ENCODE results near the gene ETV6. TPM values are rescaled to one million over a fixed set of nuclear protein-coding genes. Genes with fewer than 3 reads are reported as not detected.
"Not testable (repeated sequence)": the region's sequence is repeated elsewhere in the genome, so short reads cannot be mapped to it uniquely, and the experiment has no call there.

The ETV6 gene
- total RNA-seq, 1 donor from 2014 or later: 117 TPM

GRCh38 chr12:11677752-11678151 is 28.3 kb downstream of the ETV6 start:
- Mint-ChIP-seq H3K4me1 (ENCODE audit: low read depth) (peaks cover 71% of the 10 kb centered on the region), H3K4me3 (no peak overlapping the region), H3K27me3 (ENCODE audit: insufficient read depth) (no peaks in the 10 kb centered on the region), H3K9me3 (no peaks in the 10 kb centered on the region), H3K36me3 (ENCODE audit: low read depth) (peaks cover 43% of the 10 kb centered on the region), H3K27ac (no peak overlapping the region)
- intact Hi-C loops (cut with micrococcal nuclease): no loop called here
- DNase-seq (ENCODE audit: low spot score): no peak

GRCh38 chr12:11678781-11679180 is 29.3 kb downstream of the ETV6 start:
- Mint-ChIP-seq H3K9me3 (no peaks in the 10 kb centered on the region), H3K36me3 (ENCODE audit: low read depth) (peaks cover 45% of the 10 kb centered on the region), H3K4me1 (ENCODE audit: low read depth) (peaks cover 71% of the 10 kb centered on the region), H3K27ac (no peak overlapping the region), H3K4me3 (no peak overlapping the region), H3K27me3 (ENCODE audit: insufficient read depth) (no peaks in the 10 kb centered on the region)
- intact Hi-C loops (cut with micrococcal nuclease): no loop called here
- DNase-seq (ENCODE audit: low spot score): no peak

DNA sequence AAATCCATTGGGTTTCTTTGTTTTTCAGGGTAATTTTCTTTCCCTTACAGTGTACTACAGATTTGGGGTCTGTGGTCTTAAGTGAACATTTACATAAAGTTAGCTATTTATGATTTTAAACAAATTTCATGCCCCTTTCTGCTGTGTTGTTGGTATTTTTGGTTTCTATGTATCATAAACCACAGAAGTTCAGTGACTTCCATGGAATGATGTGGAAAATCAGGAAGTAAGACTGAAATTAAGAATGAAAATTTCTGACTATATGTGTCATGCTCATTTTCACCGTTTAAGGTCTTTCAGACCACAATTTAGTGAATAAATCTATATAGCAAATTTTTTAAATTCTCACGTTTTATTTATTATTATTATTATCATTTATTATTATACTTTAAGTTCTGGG is 31.7 kb downstream of the ETV6 start:
- Mint-ChIP-seq H3K9me3 (no peaks in the 10 kb centered on the region), H3K4me3 (no peak overlapping the region), H3K27ac (no peak overlapping the region), H3K36me3 (ENCODE audit: low read depth) (peaks cover 46% of the 10 kb centered on the region), H3K27me3 (ENCODE audit: insufficient read depth) (no peaks in the 10 kb centered on the region), H3K4me1 (ENCODE audit: low read depth) (peaks cover 65% of the 10 kb centered on the region)
- DNase-seq (ENCODE audit: low spot score): no peak
- intact Hi-C loops (cut with micrococcal nuclease): no loop called here

GRCh38 chr12:11681695-11682094 is 32.2 kb downstream of the ETV6 start:
- not testable (repeated sequence) for H3K4me3 Mint-ChIP-seq

GRCh38 chr12:11684393-11684792 is 34.9 kb downstream of the ETV6 start:
- Mint-ChIP-seq H3K9me3 (no peaks in the 10 kb centered on the region), H3K4me3 (no peak overlapping the region), H3K27me3 (ENCODE audit: insufficient read depth) (no peaks in the 10 kb centered on the region), H3K36me3 (ENCODE audit: low read depth) (peaks cover 28% of the 10 kb centered on the region), H3K4me1 (ENCODE audit: low read depth) (peaks cover 61% of the 10 kb centered on the region), H3K27ac (no peak overlapping the region)
- no peak for DNase-seq (ENCODE audit: low spot score)
- intact Hi-C loops (cut with micrococcal nuclease): no loop called here

More at GRCh38 chr12:11681695-11682094, 32.2 kb downstream of the ETV6 start:
- H3K9me3 Mint-ChIP-seq; intact Hi-C loops (cut with micrococcal nuclease); DNase-seq (ENCODE audit: low spot score); H3K27ac Mint-ChIP-seq; H3K27me3 Mint-ChIP-seq (ENCODE audit: insufficient read depth): not testable (repeated sequence)
- Mint-ChIP-seq H3K36me3 (ENCODE audit: low read depth) (peaks cover 44% of the 10 kb centered on the region), H3K4me1 (ENCODE audit: low read depth) (peaks cover 61% of the 10 kb centered on the region)

- intact Hi-C loops (cut with micrococcal nuclease): no loop called here
- Mint-ChIP-seq H3K27ac (no peak overlapping the region), H3K4me1 (ENCODE audit: low read depth) (peaks cover 58% of the 10 kb centered on the region), H3K27me3 (ENCODE audit: insufficient read depth) (no peaks in the 10 kb centered on the region), H3K4me3 (no peak overlapping the region), H3K9me3 (no peaks in the 10 kb centered on the region), H3K36me3 (ENCODE audit: low read depth) (peaks cover 25% of the 10 kb centered on the region)
- DNase-seq (ENCODE audit: low spot score): no peak
These were observed 35.3 kb downstream of the ETV6 start for GRCh38 chr12:11684811-11685210.

DNA sequence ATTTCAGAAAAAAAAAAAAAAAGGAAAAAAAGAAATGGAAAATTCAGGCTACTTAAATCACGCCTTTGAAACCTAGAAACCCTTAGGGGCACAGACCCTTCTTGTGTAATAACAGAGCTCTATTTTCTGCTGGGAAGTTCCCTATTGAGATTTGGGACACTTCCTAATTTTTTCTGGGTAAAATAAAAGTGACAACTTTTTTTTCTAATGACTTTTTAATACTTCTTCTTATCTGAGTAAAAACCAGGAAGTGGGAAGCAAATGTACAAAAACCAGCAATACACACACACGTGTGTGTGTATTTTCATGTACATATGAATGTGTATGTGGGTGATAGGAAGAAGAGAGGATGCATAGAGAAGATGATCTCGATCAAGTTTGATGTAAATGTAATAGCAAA is 35.8 kb downstream of the ETV6 start:
- Mint-ChIP-seq H3K27me3 (ENCODE audit: insufficient read depth) (no peaks in the 10 kb centered on the region), H3K9me3 (no peaks in the 10 kb centered on the region), H3K36me3 (ENCODE audit: low read depth) (peaks cover 27% of the 10 kb centered on the region), H3K4me3 (no peak overlapping the region), H3K4me1 (ENCODE audit: low read depth) (peaks cover 58% of the 10 kb centered on the region), H3K27ac (no peak overlapping the region)
- intact Hi-C loops (cut with micrococcal nuclease): no loop called here
- DNase-seq (ENCODE audit: low spot score): no peak

DNA sequence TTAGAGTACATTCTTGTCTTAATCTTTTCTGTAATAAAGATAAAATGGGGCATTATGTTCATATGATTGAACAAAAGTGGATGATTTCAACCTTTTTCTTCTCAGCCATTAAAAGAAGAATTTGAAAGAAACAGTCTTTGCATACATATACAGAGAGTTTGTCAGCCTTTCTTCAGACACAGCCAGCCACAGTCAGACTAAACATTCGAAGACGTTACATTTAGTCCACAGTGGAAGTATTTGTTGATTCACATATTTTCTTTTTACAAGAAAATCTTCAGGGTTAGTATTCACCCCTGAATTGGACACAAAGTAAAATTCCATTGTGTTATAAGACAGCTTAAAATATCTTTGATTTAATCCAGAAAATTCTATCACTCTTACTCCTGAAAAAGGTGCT is 36.2 kb downstream of the ETV6 start:
- peaks cover 24% of the 10 kb centered on the region for H3K36me3 Mint-ChIP-seq (ENCODE audit: low read depth)
- H3K27ac Mint-ChIP-seq: no peak overlapping the region
- H3K27me3 Mint-ChIP-seq (ENCODE audit: insufficient read depth): no peaks in the 10 kb centered on the region
- no peak overlapping the region for H3K4me3 Mint-ChIP-seq
- no peak for DNase-seq (ENCODE audit: low spot score)
- intact Hi-C loops (cut with micrococcal nuclease): no loop called here
- H3K4me1 Mint-ChIP-seq (ENCODE audit: low read depth): peaks cover 55% of the 10 kb centered on the region
- H3K9me3 Mint-ChIP-seq: no peaks in the 10 kb centered on the region

DNA sequence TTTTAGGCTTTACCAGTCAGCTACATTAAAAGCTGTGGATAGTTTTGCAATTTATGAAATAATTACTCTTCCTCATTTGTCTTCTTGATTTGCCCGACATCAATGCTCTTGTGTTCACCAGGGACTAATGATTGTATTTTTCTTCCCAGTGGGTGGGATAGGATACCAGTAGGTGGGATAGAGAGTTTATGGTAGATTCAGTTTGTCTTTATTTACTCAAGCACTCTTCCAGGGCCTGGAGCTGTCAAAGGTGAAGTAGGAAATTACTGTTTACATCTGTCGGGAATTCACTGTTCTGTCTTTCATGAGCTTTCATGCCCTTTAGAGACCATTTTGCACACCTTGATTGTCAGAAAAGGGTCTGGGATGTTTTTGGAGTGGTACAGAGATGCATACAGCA is 36.6 kb downstream of the ETV6 start:
- intact Hi-C loops (cut with micrococcal nuclease): no loop called here
- DNase-seq (ENCODE audit: low spot score): no peak
- Mint-ChIP-seq H3K9me3 (no peaks in the 10 kb centered on the region), H3K27ac (no peak overlapping the region), H3K4me3 (no peak overlapping the region), H3K4me1 (ENCODE audit: low read depth) (peaks cover 56% of the 10 kb centered on the region), H3K27me3 (ENCODE audit: insufficient read depth) (no peaks in the 10 kb centered on the region), H3K36me3 (ENCODE audit: low read depth) (peaks cover 25% of the 10 kb centered on the region)

DNA sequence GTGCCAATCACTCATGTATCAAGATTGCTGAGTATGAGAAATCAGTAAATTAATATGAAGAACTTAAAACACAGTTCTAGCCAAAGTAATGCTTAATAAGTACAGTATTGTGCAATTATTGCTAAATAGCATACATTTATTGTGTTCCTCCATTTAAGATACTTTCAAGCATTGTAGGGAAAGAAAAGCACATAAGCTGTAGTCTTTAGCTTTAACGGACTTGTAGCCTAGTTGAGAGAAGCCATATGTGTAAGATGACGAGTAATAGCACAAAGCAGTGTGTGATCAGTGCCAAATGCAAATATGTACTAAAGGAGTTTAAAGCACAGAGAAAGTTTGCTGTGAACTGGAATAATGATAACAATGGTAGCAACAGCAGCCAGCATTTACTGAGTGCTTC is 38.1 kb downstream of the ETV6 start:
- peaks cover 26% of the 10 kb centered on the region for H3K36me3 Mint-ChIP-seq (ENCODE audit: low read depth)
- no peaks in the 10 kb centered on the region for H3K27me3 Mint-ChIP-seq (ENCODE audit: insufficient read depth)
- H3K9me3 Mint-ChIP-seq: no peaks in the 10 kb centered on the region
- peaks cover 70% of the 10 kb centered on the region for H3K4me1 Mint-ChIP-seq (ENCODE audit: low read depth)
- H3K27ac Mint-ChIP-seq: no peak overlapping the region
- no peak for DNase-seq (ENCODE audit: low spot score)
- H3K4me3 Mint-ChIP-seq: no peak overlapping the region
- intact Hi-C loops (cut with micrococcal nuclease): no loop called here

DNA sequence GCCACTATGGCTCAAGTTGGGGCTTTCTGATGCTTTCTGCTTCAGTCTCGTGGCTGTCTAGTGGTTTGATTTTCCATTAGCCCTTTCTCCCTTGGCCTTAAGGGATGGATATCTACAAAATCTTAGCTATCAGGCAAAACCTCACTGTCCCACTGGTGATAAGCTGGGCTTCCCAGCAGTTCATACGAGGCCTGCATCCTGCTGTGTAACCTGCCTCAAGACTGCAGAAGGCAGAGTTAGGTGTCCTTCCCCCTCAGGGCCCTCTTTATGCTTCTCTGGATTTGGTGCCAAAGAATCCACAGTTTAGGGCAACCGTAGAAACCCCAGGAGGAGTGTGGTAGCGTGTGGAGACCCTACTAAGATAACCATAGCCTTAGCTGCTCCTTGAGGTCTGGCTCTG is 38.9 kb downstream of the ETV6 start:
- Mint-ChIP-seq H3K27me3 (ENCODE audit: insufficient read depth) (no peaks in the 10 kb centered on the region), H3K36me3 (ENCODE audit: low read depth) (peaks cover 29% of the 10 kb centered on the region), H3K4me1 (ENCODE audit: low read depth) (peaks cover 71% of the 10 kb centered on the region), H3K27ac (no peak overlapping the region), H3K9me3 (no peaks in the 10 kb centered on the region), H3K4me3 (no peak overlapping the region)
- intact Hi-C loops (cut with micrococcal nuclease): no loop called here
- no peak for DNase-seq (ENCODE audit: low spot score)

DNA sequence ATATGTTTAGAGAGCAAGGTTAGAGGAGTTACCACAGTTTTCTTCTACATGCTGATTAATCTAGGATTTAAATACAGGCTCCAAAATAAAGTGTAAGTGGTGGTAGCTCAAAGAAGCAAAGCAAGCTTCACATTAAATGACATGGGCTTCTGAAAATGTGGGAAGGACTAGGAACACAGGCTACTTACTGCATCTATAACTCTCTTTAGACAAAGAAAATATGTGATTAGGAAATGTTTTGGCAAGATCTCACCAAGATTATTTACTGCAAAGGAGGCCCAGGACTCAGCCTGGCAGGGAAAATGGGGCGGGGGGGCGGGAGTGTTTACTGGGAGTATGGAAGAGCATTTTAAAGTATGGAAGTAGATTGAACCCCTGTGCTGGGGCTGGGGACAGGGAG is 39.4 kb downstream of the ETV6 start:
- no peak for DNase-seq (ENCODE audit: low spot score)
- peaks cover 30% of the 10 kb centered on the region for H3K36me3 Mint-ChIP-seq (ENCODE audit: low read depth)
- H3K9me3 Mint-ChIP-seq: no peaks in the 10 kb centered on the region
- peaks cover 71% of the 10 kb centered on the region for H3K4me1 Mint-ChIP-seq (ENCODE audit: low read depth)
- no peaks in the 10 kb centered on the region for H3K27me3 Mint-ChIP-seq (ENCODE audit: insufficient read depth)
- intact Hi-C loops (cut with micrococcal nuclease): no loop called here
- no peak overlapping the region for H3K4me3 Mint-ChIP-seq
- no peak overlapping the region for H3K27ac Mint-ChIP-seq

GRCh38 chr12:11689591-11690186 is 40.2 kb downstream of the ETV6 start:
- Mint-ChIP-seq H3K36me3 (ENCODE audit: low read depth) (peaks cover 32% of the 10 kb centered on the region), H3K4me3 (no peak overlapping the region), H3K27ac (no peak overlapping the region), H3K9me3 (no peaks in the 10 kb centered on the region), H3K27me3 (ENCODE audit: insufficient read depth) (no peaks in the 10 kb centered on the region), H3K4me1 (ENCODE audit: low read depth) (peaks cover 71% of the 10 kb centered on the region)
- intact Hi-C loops (cut with micrococcal nuclease): no loop called here
- DNase-seq (ENCODE audit: low spot score): no peak

GRCh38 chr12:11693067-11693466 is 43.6 kb downstream of the ETV6 start:
- peaks cover 45% of the 10 kb centered on the region for H3K36me3 Mint-ChIP-seq (ENCODE audit: low read depth)
- H3K4me3 Mint-ChIP-seq: no peak overlapping the region
- DNase-seq (ENCODE audit: low spot score): no peak
- intact Hi-C loops (cut with micrococcal nuclease): no loop called here
- peaks cover 66% of the 10 kb centered on the region for H3K4me1 Mint-ChIP-seq (ENCODE audit: low read depth)
- H3K9me3 Mint-ChIP-seq: no peaks in the 10 kb centered on the region
- H3K27ac Mint-ChIP-seq: no peak overlapping the region
- no peaks in the 10 kb centered on the region for H3K27me3 Mint-ChIP-seq (ENCODE audit: insufficient read depth)

Measured in activated T-helper 1 cell treated with anti-CD3 and anti-CD28 coated beads, Interleukin-12 subunit alpha, Interleukin-12 subunit beta, Interleukin-2, Interleukin-4 antibody, amounts not matched to agents 30 ng/mL and 10 ng/mL and 1 ng/mL, durations not matched to agents 14 hours and 24 hours and 36 hours (primary cell).